Measurements from ENCODE around the gene IL22RA1. TPM values are rescaled to one million over a fixed set of nuclear protein-coding genes. Genes with fewer than 3 reads are reported as not detected.

The IL22RA1 gene
- total and polyA plus RNA-seq, 9 donors = 0.07 to 1.5 (median 0.38) TPM; not detected in 1

DNA sequence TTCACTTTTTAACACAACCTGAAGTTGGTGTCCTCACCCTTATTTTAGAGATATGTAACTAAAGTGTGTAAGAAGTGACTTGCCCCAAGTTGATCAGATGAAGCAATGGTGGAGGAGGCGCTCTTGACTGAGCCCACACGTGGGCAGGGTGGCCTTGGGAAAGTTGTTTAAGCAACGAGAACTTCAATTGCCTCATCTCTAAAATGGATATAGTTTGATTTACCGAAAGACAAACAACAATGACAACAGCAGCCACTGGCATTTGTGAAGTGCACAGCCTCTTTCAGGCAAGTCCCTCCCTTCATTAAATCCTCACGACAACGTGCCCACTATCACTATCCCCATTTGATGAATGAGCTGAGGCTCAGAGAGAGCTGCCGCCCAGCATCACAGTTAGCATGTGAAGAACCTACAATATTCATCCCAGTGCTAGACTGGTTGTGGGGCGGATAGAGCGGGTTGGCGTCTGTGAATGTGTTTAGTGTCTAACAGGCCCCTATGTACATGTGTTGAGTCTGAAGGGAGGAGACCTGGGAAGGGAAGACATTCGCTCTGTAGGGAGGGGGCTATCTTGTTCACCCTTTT lies 3.0 kb downstream of the IL22RA1 start:
- intact Hi-C loops (cut with DNase I) = no loop called here
- no peak overlapping the region for H3K4me3 ChIP-seq
- 76 to 80% (median 77%) methylated on average over 11 of the region's 11 CpGs for WGBS, 3 donors
- TF ChIP-seq POLR2A (IDR thresholded peaks at IDR 0.05) (no peak), EP300 (IDR thresholded peaks at IDR 0.05) (no peak)
- TF ChIP-seq, protein P1, sequence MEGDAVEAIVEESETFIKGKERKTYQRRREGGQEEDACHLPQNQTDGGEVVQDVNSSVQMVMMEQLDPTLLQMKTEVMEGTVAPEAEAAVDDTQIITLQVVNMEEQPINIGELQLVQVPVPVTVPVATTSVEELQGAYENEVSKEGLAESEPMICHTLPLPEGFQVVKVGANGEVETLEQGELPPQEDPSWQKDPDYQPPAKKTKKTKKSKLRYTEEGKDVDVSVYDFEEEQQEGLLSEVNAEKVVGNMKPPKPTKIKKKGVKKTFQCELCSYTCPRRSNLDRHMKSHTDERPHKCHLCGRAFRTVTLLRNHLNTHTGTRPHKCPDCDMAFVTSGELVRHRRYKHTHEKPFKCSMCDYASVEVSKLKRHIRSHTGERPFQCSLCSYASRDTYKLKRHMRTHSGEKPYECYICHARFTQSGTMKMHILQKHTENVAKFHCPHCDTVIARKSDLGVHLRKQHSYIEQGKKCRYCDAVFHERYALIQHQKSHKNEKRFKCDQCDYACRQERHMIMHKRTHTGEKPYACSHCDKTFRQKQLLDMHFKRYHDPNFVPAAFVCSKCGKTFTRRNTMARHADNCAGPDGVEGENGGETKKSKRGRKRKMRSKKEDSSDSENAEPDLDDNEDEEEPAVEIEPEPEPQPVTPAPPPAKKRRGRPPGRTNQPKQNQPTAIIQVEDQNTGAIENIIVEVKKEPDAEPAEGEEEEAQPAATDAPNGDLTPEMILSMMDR (IDR thresholded peaks at IDR 0.05) = no peak
- no peak overlapping the region for H3K27ac ChIP-seq
- no peaks in the 10 kb centered on the region for H3K36me3 ChIP-seq
- H3K9me3 ChIP-seq = no peaks in the 10 kb centered on the region
- H3K4me1 ChIP-seq (ENCODE audit: insufficient read depth) = peaks cover 3% of the 10 kb centered on the region
- no peak for DNase-seq
- H3K27me3 ChIP-seq = no peaks in the 10 kb centered on the region

GRCh38 chr1:24139222-24139489 lies 3.8 kb downstream of the IL22RA1 start:
- Histone ChIP-seq H3K27me3 (no peaks in the 10 kb centered on the region), H3K4me1 (ENCODE audit: insufficient read depth) (peaks cover 3% of the 10 kb centered on the region), H3K4me3 (no peak overlapping the region), H3K9me3 (no peaks in the 10 kb centered on the region), H3K27ac (no peak overlapping the region), H3K36me3 (no peaks in the 10 kb centered on the region)
- no peak for DNase-seq
- intact Hi-C loops (cut with DNase I) = no loop called here
- TF ChIP-seq EP300 (IDR thresholded peaks at IDR 0.05) (no peak), POLR2A (IDR thresholded peaks at IDR 0.05) (no peak)
- TF ChIP-seq, protein P1 (IDR thresholded peaks at IDR 0.05) = no peak
- WGBS, 3 donors = 72 to 74% (median 73%) methylated on average over 2 of the region's 2 CpGs

DNA sequence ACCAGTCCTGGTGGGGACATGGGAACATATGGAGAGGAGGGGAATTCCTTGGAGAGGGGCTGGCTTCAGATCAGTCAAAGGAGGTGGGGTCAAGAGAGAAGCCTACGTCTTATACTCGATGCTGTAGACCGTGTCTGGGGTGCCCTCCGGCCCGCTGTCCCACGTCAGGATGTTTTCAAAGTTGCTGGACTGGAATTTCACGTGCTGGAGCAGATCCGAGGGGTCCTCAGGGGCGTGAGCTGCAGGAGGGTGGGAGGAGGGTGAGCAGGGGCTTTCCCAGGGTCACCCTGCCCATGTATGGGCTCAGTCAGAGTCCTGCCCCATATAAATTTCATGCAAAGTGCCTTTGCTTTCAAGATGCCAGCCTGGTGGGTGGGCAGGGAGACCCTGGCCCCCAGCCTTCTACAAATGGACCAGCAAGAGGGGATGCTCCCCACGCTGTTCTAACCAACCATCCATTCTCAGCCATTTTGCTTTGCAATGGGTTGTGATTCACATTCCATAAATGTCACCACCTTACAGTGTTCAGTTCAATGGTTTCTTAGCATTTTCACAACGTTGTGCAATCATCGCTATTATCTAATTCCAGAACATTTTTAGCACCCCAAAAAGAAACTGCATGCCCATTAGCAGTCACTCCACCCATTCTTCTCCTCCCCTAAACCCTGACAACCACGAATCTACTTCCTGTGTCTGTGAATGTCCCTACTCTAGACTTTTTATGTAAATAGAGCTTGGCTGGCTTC lies 4.3 kb downstream of the IL22RA1 start:
- intact Hi-C loops (cut with DNase I) = no loop called here
- peaks cover 3% of the 10 kb centered on the region for H3K4me1 ChIP-seq (ENCODE audit: insufficient read depth)
- no peaks in the 10 kb centered on the region for H3K9me3 ChIP-seq
- no peak overlapping the region for H3K4me3 ChIP-seq
- 55 to 61% (median 58%) methylated on average over 13 of the region's 13 CpGs for WGBS, 3 donors
- DNase-seq = no peak
- no peak overlapping the region for H3K27ac ChIP-seq
- no peaks in the 10 kb centered on the region for H3K36me3 ChIP-seq
- no peaks in the 10 kb centered on the region for H3K27me3 ChIP-seq
- TF ChIP-seq, protein P1 (IDR thresholded peaks at IDR 0.05) = no peak
- TF ChIP-seq POLR2A (IDR thresholded peaks at IDR 0.05) (no peak), EP300 (IDR thresholded peaks at IDR 0.05) (no peak)

DNA sequence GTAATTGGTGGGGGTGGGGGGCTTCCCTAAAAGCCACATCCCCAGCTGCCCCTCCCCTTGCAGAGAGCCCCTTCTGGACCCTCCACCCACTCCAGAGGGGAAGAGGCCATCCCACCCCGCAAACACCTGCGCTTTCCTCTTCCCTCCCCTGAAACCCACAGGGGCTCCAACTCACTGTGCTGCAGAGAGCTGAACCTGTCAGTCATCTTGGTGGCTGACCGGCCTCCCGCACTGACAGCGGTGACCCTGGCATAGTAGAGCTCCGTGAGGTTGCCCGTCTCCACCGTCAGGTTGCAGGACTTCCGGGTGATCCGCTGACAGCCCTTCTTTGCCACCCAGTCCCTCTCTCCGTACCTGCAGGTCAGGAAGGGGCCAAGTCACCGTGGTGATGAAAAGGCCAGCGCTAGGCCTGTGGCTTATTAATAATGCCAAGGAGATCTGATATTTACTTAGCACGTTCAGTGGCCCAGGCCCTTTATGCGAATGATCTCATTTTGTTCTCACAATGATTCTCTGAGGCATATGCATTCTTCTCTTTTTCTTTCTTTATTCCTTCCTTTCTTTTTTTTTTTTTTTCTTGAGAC lies 5.9 kb downstream of the IL22RA1 start:
- no peak overlapping the region for H3K27ac ChIP-seq
- H3K36me3 ChIP-seq = no peaks in the 10 kb centered on the region
- no peak overlapping the region for H3K4me3 ChIP-seq
- no peak for TF ChIP-seq POLR2A (IDR thresholded peaks at IDR 0.05)
- DNase-seq = no peak
- WGBS, 3 donors = 82 to 87% (median 84%) methylated on average over 15 of the region's 15 CpGs
- intact Hi-C loops (cut with DNase I) = no loop called here
- no peaks in the 10 kb centered on the region for H3K9me3 ChIP-seq
- no peaks in the 10 kb centered on the region for H3K4me1 ChIP-seq (ENCODE audit: insufficient read depth)
- no peaks in the 10 kb centered on the region for H3K27me3 ChIP-seq

DNA sequence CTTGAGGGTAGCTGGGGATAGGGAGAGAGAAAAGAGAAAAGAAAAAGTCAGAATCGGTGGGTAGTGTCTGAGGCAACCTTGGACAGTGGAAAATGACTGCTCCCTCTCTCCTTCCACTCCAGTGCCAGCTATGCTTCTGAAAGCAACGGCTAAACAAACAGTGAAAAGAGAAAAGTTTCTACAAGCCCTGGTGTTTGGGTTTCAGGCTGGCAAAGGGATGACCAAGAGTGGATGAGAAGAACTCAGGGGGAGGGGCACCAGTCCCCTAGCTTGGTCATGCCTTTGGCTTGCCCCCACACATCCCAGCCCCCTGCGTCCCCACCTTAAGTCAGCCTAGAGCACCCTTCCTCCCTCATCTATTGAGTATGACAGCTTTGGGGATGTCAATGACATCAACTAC lies 8.6 kb downstream of the IL22RA1 start:
- no peaks in the 10 kb centered on the region for H3K9me3 ChIP-seq
- no peaks in the 10 kb centered on the region for H3K36me3 ChIP-seq
- no peaks in the 10 kb centered on the region for H3K4me1 ChIP-seq (ENCODE audit: insufficient read depth)
- no peaks in the 10 kb centered on the region for H3K27me3 ChIP-seq
- no peak for TF ChIP-seq POLR2A (IDR thresholded peaks at IDR 0.05)
- no peak for DNase-seq
- no peak overlapping the region for H3K4me3 ChIP-seq
- 80 to 91% (median 82%) methylated on average over 3 of the region's 3 CpGs for WGBS, 3 donors
- no peak overlapping the region for H3K27ac ChIP-seq
- intact Hi-C loops (cut with DNase I) = no loop called here
